ENCODE data around the gene PRKAG1.

GRCh38 chr12:49066120-49066519, 47.5 kb upstream of the PRKAG1 start:
- TF ChIP-seq CTCF (conservative IDR thresholded peaks at IDR 0.05; ENCODE audit: low read depth, low read length) (no peak), EZH2 (IDR thresholded peaks at IDR 0.05; ENCODE audit: low read length, unreplicated experiment) (no peak)
